NCI-H69 (cell line): ENCODE measurements around the gene SEC23A.

Experiments used
- DNase-seq: peaks from one replicate; lab custom pipeline; 2025; lab: John Stamatoyannopoulos, UW

Gene SEC23A

GRCh38 chr14:38989922-38990546 is 113.0 kb downstream of the SEC23A start:
- no peak for DNase-seq

- DNase-seq, result no peak
Measured at GRCh38 chr14:38987781-38988180, 115.3 kb downstream of the SEC23A start.

- no peak for DNase-seq
Measured at GRCh38 chr14:38982837-38983236, 120.2 kb downstream of the SEC23A start.

- DNase-seq, result no peak
Measured at GRCh38 chr14:38982278-38982677, 120.8 kb downstream of the SEC23A start.
